ENCODE data around the gene MYH9. TPM values are rescaled to one million over a fixed set of nuclear protein-coding genes. Genes with fewer than 3 reads are reported as not detected.

The MYH9 gene
- total RNA-seq, 1 donor from 2014 or later, result 122 TPM

GRCh38 chr22:36375071-36375980, 12.4 kb downstream of the MYH9 start:
- H3K27ac Mint-ChIP-seq (ENCODE audit: unreplicated experiment), result no peak overlapping the region

GRCh38 chr22:36374603-36375024, 13.2 kb downstream of the MYH9 start:
- H3K4me3 Mint-ChIP-seq (ENCODE audit: unreplicated experiment), result no peak overlapping the region
- no peak overlapping the region for H3K27ac Mint-ChIP-seq (ENCODE audit: unreplicated experiment)
- peaks cover 15% of the 10 kb centered on the region for H3K4me1 Mint-ChIP-seq (ENCODE audit: low read depth, unreplicated experiment)

More at GRCh38 chr22:36375071-36375980, 12.4 kb downstream of the MYH9 start:
- Mint-ChIP-seq H3K4me1 (ENCODE audit: low read depth, unreplicated experiment) (peaks cover 12% of the 10 kb centered on the region), H3K27me3 (ENCODE audit: unreplicated experiment) (peaks cover 3% of the 10 kb centered on the region), H3K36me3 (ENCODE audit: unreplicated experiment) (no peaks in the 10 kb centered on the region), H3K4me3 (ENCODE audit: unreplicated experiment) (no peak overlapping the region), H3K9me3 (ENCODE audit: unreplicated experiment) (peaks cover 2% of the 10 kb centered on the region)
- no peak for DNase-seq
- no peak for TF ChIP-seq CTCF (IDR thresholded peaks at IDR 0.05; ENCODE audit: partially characterized antibody, unreplicated experiment)

GRCh38 chr22:36373258-36373579, 14.5 kb downstream of the MYH9 start:
- DNase-seq, result no peak
- Mint-ChIP-seq H3K9me3 (ENCODE audit: unreplicated experiment) (peaks cover 4% of the 10 kb centered on the region), H3K4me1 (ENCODE audit: low read depth, unreplicated experiment) (peaks cover 22% of the 10 kb centered on the region), H3K36me3 (ENCODE audit: unreplicated experiment) (no peaks in the 10 kb centered on the region), H3K27me3 (ENCODE audit: unreplicated experiment) (peaks cover 3% of the 10 kb centered on the region), H3K27ac (ENCODE audit: unreplicated experiment) (no peak overlapping the region), H3K4me3 (ENCODE audit: unreplicated experiment) (no peak overlapping the region)
- no peak for TF ChIP-seq CTCF (IDR thresholded peaks at IDR 0.05; ENCODE audit: partially characterized antibody, unreplicated experiment)

More at GRCh38 chr22:36374603-36375024, 13.2 kb downstream of the MYH9 start:
- TF ChIP-seq CTCF (IDR thresholded peaks at IDR 0.05; ENCODE audit: partially characterized antibody, unreplicated experiment), result no peak
- DNase-seq, result no peak
- H3K9me3 Mint-ChIP-seq (ENCODE audit: unreplicated experiment), result peaks cover 4% of the 10 kb centered on the region
- peaks cover 3% of the 10 kb centered on the region for H3K27me3 Mint-ChIP-seq (ENCODE audit: unreplicated experiment)
- no peaks in the 10 kb centered on the region for H3K36me3 Mint-ChIP-seq (ENCODE audit: unreplicated experiment)

GRCh38 chr22:36371920-36372319, 15.8 kb downstream of the MYH9 start:
- peaks cover 26% of the 10 kb centered on the region for H3K4me1 Mint-ChIP-seq (ENCODE audit: low read depth, unreplicated experiment)
- no peaks in the 10 kb centered on the region for H3K36me3 Mint-ChIP-seq (ENCODE audit: unreplicated experiment)
- H3K27me3 Mint-ChIP-seq (ENCODE audit: unreplicated experiment), result peaks cover 2% of the 10 kb centered on the region

More at GRCh38 chr22:36371920-36372319, 15.8 kb downstream of the MYH9 start:
- no peak for DNase-seq
- Mint-ChIP-seq H3K4me3 (ENCODE audit: unreplicated experiment) (no peak overlapping the region), H3K9me3 (ENCODE audit: unreplicated experiment) (peaks cover 4% of the 10 kb centered on the region), H3K27ac (ENCODE audit: unreplicated experiment) (no peak overlapping the region)
- no peak for TF ChIP-seq CTCF (IDR thresholded peaks at IDR 0.05; ENCODE audit: partially characterized antibody, unreplicated experiment)

Measured in glutamatergic neuron (in vitro differentiated cells).